Measurements from ENCODE around the gene PROX2.

PROX2 gene

GRCh38 chr14:74891870-74892269 is 15.9 kb upstream of the PROX2 start:
- Histone ChIP-seq H3K9ac (ENCODE audit: low read depth, low read length) (no peak overlapping the region), H3K4me1 (ENCODE audit: control insufficient read depth, insufficient read depth, low read length) (peaks cover 3% of the 10 kb centered on the region), H3K36me3 (ENCODE audit: control insufficient read depth, insufficient read depth, low read length) (peaks cover 44% of the 10 kb centered on the region), H3K4me3 (ENCODE audit: low read depth, low read length) (no peak overlapping the region), H3K9me3 (ENCODE audit: control insufficient read depth, insufficient read depth, low read length) (no peaks in the 10 kb centered on the region), H3K27me3 (ENCODE audit: control insufficient read depth, insufficient read depth, low read length) (no peaks in the 10 kb centered on the region)

- Histone ChIP-seq H3K4me3 (ENCODE audit: low read depth, low read length) (no peak overlapping the region), H3K27me3 (ENCODE audit: control insufficient read depth, insufficient read depth, low read length) (no peaks in the 10 kb centered on the region), H3K9me3 (ENCODE audit: control insufficient read depth, insufficient read depth, low read length) (no peaks in the 10 kb centered on the region), H3K4me1 (ENCODE audit: control insufficient read depth, insufficient read depth, low read length) (peaks cover 13% of the 10 kb centered on the region), H3K36me3 (ENCODE audit: control insufficient read depth, insufficient read depth, low read length) (peaks cover 30% of the 10 kb centered on the region), H3K9ac (ENCODE audit: low read depth, low read length) (no peak overlapping the region)
Measured at GRCh38 chr14:74890262-74890661, 14.3 kb upstream of the PROX2 start.

GRCh38 chr14:74888164-74889158 is 12.5 kb upstream of the PROX2 start:
- Histone ChIP-seq H3K36me3 (ENCODE audit: control insufficient read depth, insufficient read depth, low read length) (peaks cover 14% of the 10 kb centered on the region), H3K4me1 (ENCODE audit: control insufficient read depth, insufficient read depth, low read length) (peaks cover 25% of the 10 kb centered on the region), H3K9ac (ENCODE audit: low read depth, low read length) (no peak overlapping the region), H3K9me3 (ENCODE audit: control insufficient read depth, insufficient read depth, low read length) (no peaks in the 10 kb centered on the region), H3K4me3 (ENCODE audit: low read depth, low read length) (no peak overlapping the region), H3K27me3 (ENCODE audit: control insufficient read depth, insufficient read depth, low read length) (no peaks in the 10 kb centered on the region)

DNA sequence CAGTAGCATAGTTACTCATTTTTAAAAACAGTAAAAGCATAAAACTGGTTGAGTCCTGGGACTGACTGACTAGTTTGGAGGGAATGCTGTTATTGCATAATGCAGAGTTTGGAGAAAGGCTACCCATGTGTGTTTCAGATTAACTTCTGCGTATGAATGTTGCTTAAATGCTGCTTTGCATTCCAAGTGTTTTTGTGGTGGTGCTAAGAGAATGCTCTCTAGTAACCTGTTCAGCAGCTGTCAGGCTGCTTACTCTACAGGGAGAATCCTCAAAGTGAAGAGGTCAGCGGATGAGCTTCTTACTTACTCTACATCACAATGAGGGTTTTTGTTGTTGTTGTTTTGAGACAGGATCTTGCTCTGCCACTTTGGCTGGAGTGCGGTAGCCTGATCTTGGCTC is 10.1 kb upstream of the PROX2 start:
- Histone ChIP-seq H3K4me1 (ENCODE audit: control insufficient read depth, insufficient read depth, low read length) (peaks cover 26% of the 10 kb centered on the region), H3K4me3 (ENCODE audit: low read depth, low read length) (peak overlapping the region; percentile 16), H3K9me3 (ENCODE audit: control insufficient read depth, insufficient read depth, low read length) (no peaks in the 10 kb centered on the region), H3K9ac (ENCODE audit: low read depth, low read length) (no peak overlapping the region), H3K36me3 (ENCODE audit: control insufficient read depth, insufficient read depth, low read length) (no peaks in the 10 kb centered on the region), H3K27me3 (ENCODE audit: control insufficient read depth, insufficient read depth, low read length) (no peaks in the 10 kb centered on the region)

DNA sequence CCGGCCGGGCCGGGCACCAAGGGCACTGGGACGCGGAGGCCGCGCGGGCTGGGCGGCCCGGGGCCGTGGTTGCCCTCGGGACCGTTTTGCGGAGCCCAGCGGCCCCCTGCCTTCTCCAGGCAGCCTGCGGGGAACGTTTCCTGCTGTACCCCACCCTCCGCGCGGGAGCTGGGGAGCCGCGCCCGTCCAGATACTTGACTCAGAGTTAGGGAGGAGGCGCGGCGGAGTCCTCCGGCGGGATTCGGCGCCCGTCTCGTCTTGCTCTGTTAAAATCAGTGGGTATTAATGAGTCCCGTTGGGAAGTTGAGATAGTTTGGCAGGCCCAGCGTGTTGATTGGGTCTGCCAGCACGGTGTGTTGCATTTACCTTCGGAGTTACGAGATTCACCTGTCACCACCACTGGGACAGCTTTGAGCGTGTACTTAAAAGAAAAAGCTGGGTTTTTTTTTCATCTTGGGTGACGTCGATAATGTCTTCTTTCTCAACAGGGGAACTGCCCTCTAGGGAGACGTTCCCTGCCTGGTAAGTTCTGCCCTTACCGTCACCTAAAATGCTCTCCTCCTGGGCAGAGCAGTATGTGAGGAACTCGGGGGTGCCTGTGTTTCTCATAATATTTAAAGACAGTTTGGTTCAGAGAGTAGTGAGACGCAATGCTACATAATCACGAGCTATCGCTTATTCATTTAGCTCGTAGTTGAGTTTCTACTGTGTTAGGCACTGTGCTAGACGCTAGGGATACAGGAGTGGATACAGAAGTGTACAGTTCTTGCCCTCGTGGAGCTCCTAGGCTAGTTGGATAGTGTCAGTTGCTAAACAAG is 6.4 kb upstream of the PROX2 start:
- Histone ChIP-seq H3K36me3 (ENCODE audit: control insufficient read depth, insufficient read depth, low read length) (no peaks in the 10 kb centered on the region), H3K9me3 (ENCODE audit: control insufficient read depth, insufficient read depth, low read length) (no peaks in the 10 kb centered on the region), H3K4me1 (ENCODE audit: control insufficient read depth, insufficient read depth, low read length) (peaks cover 26% of the 10 kb centered on the region)

GRCh38 chr14:74881431-74882102 is 5.6 kb upstream of the PROX2 start, which contains the start of gene DLST:
TSS of gene DLST (plus strand) at chr14:74881916. CDS start at chr14:74881954, 38 bp downstream.
- H3K27me3 ChIP-seq (ENCODE audit: control insufficient read depth, insufficient read depth, low read length) = no peaks in the 10 kb centered on the region
- peak within 1 kb of the TSS; percentile 94 for H3K9ac ChIP-seq (ENCODE audit: low read depth, low read length)
- no peaks in the 10 kb centered on the region for H3K9me3 ChIP-seq (ENCODE audit: control insufficient read depth, insufficient read depth, low read length)
- H3K4me1 ChIP-seq (ENCODE audit: control insufficient read depth, insufficient read depth, low read length) = peaks cover 22% of the 10 kb centered on the region
- peak within 1 kb of the TSS; percentile 94 for H3K4me3 ChIP-seq (ENCODE audit: low read depth, low read length)
- no peaks in the 10 kb centered on the region for H3K36me3 ChIP-seq (ENCODE audit: control insufficient read depth, insufficient read depth, low read length)

More for the DNA sequence above, 6.4 kb upstream of the PROX2 start:
- Histone ChIP-seq H3K27me3 (ENCODE audit: control insufficient read depth, insufficient read depth, low read length) (no peaks in the 10 kb centered on the region), H3K4me3 (ENCODE audit: low read depth, low read length) (peak overlapping the region; percentile 94), H3K9ac (ENCODE audit: low read depth, low read length) (peak overlapping the region; percentile 94)

DNA sequence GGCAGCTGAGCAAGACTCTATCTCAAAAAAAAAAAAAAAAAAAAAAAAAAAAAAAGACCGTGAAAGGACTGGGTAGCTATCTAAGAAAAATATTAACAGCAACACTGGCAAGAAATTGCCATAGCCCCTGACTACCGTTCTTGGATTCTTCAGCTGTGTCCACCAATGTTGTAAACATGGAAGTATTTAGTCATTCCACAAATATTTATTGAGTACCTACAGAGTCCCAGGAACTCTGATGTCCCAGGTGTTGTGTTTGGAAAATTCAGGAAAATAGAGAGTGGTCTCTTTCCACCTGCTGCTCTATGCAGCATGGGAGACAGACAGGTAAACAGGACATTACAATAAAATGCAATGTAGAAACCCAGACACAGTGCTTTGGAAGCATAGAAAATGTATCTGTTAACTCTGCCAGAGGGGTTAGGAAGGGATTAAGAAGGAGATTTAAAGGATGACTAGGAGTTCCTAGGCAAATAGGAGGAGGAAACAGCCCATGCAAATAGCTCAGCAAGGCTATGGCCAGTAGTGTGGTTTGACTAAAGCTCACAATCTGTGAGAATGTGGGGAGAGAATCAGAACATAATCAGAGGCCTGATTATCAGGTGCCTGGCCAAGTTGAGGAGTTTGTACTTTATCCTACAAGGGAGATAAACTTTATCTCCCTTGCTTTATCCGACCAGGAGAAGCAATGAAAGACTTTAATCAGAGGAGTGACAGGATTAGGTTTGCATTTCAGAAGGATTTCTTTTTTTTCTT is 3.7 kb upstream of the PROX2 start:
- Histone ChIP-seq H3K4me3 (ENCODE audit: low read depth, low read length) (no peak overlapping the region), H3K27me3 (ENCODE audit: control insufficient read depth, insufficient read depth, low read length) (no peaks in the 10 kb centered on the region), H3K9ac (ENCODE audit: low read depth, low read length) (no peak overlapping the region), H3K36me3 (ENCODE audit: control insufficient read depth, insufficient read depth, low read length) (no peaks in the 10 kb centered on the region), H3K4me1 (ENCODE audit: control insufficient read depth, insufficient read depth, low read length) (peaks cover 10% of the 10 kb centered on the region), H3K9me3 (ENCODE audit: control insufficient read depth, insufficient read depth, low read length) (no peaks in the 10 kb centered on the region)

GRCh38 chr14:74875204-74875603 is 741 bp downstream of the PROX2 start:
- Histone ChIP-seq H3K9ac (ENCODE audit: low read depth, low read length) (no peak overlapping the region), H3K9me3 (ENCODE audit: control insufficient read depth, insufficient read depth, low read length) (no peaks in the 10 kb centered on the region), H3K4me3 (ENCODE audit: low read depth, low read length) (no peak overlapping the region), H3K36me3 (ENCODE audit: control insufficient read depth, insufficient read depth, low read length) (no peaks in the 10 kb centered on the region), H3K4me1 (ENCODE audit: control insufficient read depth, insufficient read depth, low read length) (no peaks in the 10 kb centered on the region), H3K27me3 (ENCODE audit: control insufficient read depth, insufficient read depth, low read length) (no peaks in the 10 kb centered on the region)

GRCh38 chr14:74871819-74872218 is 4.1 kb downstream of the PROX2 start:
- no peak overlapping the region for H3K9ac ChIP-seq (ENCODE audit: low read depth, low read length)
- H3K9me3 ChIP-seq (ENCODE audit: control insufficient read depth, insufficient read depth, low read length) = no peaks in the 10 kb centered on the region
- no peaks in the 10 kb centered on the region for H3K4me1 ChIP-seq (ENCODE audit: control insufficient read depth, insufficient read depth, low read length)
- H3K27me3 ChIP-seq (ENCODE audit: control insufficient read depth, insufficient read depth, low read length) = no peaks in the 10 kb centered on the region
- no peaks in the 10 kb centered on the region for H3K36me3 ChIP-seq (ENCODE audit: control insufficient read depth, insufficient read depth, low read length)
- no peak overlapping the region for H3K4me3 ChIP-seq (ENCODE audit: low read depth, low read length)

GRCh38 chr14:74868739-74869138 is 7.2 kb downstream of the PROX2 start:
- Histone ChIP-seq H3K4me3 (ENCODE audit: low read depth, low read length) (no peak overlapping the region), H3K36me3 (ENCODE audit: control insufficient read depth, insufficient read depth, low read length) (no peaks in the 10 kb centered on the region), H3K27me3 (ENCODE audit: control insufficient read depth, insufficient read depth, low read length) (no peaks in the 10 kb centered on the region), H3K9me3 (ENCODE audit: control insufficient read depth, insufficient read depth, low read length) (no peaks in the 10 kb centered on the region), H3K4me1 (ENCODE audit: control insufficient read depth, insufficient read depth, low read length) (no peaks in the 10 kb centered on the region), H3K9ac (ENCODE audit: low read depth, low read length) (no peak overlapping the region)

DNA sequence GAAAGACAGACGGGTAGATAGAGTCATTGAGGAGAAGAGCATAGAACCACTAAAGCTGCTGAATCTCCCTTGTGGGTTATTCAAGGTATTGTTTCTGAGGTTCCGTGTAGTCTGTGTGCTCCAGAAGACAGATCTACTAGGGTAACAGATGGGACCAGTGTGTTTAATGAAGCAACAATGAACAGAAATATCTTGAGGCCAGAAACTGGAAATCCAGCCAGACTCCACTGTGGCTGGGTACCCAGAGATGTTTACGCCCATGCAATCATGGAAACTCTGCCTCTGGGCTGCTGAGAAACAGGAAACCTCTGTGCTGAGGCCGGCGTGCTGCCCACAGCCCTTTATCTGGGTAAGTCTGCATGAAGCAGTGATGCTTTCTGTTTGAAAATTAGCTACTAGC is 8.3 kb downstream of the PROX2 start:
- H3K9ac ChIP-seq (ENCODE audit: low read depth, low read length) = no peak overlapping the region
- H3K9me3 ChIP-seq (ENCODE audit: control insufficient read depth, insufficient read depth, low read length) = no peaks in the 10 kb centered on the region
- H3K4me3 ChIP-seq (ENCODE audit: low read depth, low read length) = no peak overlapping the region
- no peaks in the 10 kb centered on the region for H3K27me3 ChIP-seq (ENCODE audit: control insufficient read depth, insufficient read depth, low read length)
- H3K4me1 ChIP-seq (ENCODE audit: control insufficient read depth, insufficient read depth, low read length) = no peaks in the 10 kb centered on the region
- no peaks in the 10 kb centered on the region for H3K36me3 ChIP-seq (ENCODE audit: control insufficient read depth, insufficient read depth, low read length)
